HG03097 (cell line): ENCODE measurements around the gene SIVA1.

Experiments
- ATAC-seq: cut with Tn5 transposase; IDR thresholded peaks from one replicate; pipeline ENCODE4 v1.9.1; 2021; ENCODE audit not compliant: unreplicated experiment, low FRiP score

SIVA1 gene

GRCh38 chr14:104782086-104782807 is 29.3 kb downstream of the SIVA1 start:
- ATAC-seq = no peak

DNA sequence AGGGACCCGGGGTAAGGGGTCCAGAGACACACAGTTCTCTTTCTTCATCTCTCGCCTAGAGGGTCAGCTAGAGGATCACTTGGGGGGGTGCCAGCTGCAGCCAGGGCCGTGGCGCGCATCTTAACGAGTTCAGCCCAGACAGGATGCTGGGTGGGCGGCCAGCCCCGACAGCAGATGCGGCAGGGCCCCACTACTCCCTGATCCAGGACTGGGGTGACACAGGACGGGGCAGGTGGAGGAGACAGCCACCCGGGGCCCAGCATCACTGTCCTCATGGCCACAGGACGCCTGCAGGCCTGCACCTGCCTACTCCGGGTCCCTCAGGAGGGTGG is 29.8 kb downstream of the SIVA1 start:
- ATAC-seq = no peak

- no peak for ATAC-seq
Observed at GRCh38 chr14:104783484-104784217, 30.7 kb downstream of the SIVA1 start.

DNA sequence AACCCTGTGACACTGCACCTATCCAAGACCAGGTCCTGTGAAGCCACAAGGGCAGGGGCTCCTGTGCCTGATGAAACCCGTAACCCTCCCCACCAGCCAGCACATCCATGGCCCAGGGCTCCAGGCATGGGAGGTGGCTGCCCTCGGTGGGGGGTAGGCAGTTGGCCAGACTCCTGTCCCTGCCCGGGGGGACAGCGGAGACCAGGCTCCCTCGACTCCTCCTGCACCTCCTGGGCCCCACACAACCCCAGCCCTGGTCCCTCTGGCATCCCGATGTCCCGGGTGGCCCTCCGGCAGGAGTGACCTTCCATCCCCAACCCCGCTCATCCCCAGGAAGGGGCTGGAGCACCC is 31.2 kb downstream of the SIVA1 start:
- no peak for ATAC-seq

- ATAC-seq = no peak
Observed at GRCh38 chr14:104784846-104785707, 32.1 kb downstream of the SIVA1 start.

GRCh38 chr14:104785708-104786080 is 32.7 kb downstream of the SIVA1 start:
- no peak for ATAC-seq

DNA sequence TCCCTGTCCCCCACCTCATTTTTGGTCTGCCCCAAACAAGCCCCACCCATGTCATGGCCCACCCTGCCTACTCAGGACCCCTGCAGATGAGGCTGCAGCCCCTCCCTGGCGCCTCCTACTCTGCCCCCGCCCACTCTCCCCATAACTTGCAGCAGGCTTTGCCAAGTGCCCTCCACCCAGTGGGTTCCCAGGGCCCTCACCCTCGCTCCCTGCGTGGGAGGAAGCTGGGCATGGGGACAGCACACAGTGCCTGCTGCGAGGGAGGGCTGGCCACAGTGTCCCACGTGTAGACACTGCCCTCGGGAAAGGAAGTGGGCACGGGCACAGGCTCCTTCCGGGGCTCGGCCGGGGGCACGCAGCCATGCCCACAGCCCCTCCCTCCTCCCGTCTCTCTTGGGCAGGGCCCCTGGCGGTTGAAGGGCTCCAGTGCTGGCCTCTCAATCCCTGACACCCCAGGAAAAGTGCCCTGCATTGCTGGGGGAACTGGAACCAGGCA is 33.2 kb downstream of the SIVA1 start:
- no peak for ATAC-seq

DNA sequence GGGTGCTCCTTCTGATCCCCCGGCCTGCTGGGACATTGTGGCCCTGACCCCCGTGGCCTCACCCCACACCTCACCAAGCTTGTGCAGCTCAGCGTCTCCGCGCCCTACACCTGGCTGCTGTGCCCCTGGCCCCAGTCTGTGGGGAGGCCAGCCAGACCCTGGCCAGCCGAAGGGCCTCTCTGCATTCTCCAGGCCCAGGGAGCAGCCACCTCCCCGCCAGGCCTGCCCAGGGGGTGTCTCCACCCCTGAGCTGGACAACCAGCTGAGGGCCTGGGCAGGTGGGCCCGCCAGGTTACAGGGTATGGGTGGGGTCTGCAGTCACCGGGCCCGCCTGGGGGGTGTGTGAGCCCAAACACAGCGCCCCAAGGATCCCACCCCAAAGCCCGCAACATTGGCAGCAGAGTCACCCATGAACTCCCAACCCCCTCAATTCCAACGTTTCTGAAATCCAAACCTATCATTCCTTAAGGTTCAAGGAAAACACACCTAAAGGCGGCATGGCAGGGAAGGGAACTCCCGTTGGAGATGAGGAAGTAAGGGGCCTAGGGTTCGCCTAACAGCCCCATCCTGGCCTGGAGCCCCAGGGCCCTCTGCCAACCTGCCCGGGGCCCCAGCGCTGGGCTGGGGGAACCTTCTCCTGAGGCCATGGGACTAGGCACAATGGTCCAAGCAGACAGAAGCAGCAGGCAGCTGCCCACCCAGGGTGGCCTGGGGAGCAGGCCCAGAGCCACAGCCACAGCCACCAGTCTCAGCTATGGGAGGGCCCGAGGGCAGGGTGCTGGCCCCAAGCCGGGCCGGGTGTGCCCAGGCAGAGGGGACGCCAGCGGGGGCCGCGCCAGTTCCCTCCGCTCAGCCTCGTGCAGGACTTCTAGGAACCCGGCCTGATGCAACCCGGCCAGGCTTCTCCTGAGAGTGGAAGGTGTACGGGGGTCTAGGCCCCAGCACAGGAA is 34.1 kb downstream of the SIVA1 start:
- ATAC-seq = no peak

DNA sequence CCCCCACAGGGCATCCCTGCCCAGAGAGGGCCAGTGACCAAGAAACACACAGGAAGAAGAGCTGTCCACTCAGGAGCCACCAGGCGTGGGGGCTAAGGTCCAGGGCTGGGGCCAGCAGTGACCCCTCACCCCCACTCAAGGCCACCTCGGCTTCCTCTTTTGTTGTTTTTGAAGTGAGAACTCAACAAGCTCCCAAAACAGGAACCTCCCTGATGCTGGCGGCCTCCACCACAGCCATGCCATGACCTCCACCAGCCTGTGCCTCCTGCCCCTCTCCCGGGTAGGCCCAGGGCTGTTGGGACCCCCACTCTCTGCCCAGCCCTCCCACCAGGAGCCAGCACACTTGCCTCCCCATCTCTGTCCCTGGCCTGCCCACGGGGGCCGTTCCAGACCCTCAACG is 34.8 kb downstream of the SIVA1 start:
- no peak for ATAC-seq

GRCh38 chr14:104788161-104788818 is 35.3 kb downstream of the SIVA1 start:
- ATAC-seq = no peak

DNA sequence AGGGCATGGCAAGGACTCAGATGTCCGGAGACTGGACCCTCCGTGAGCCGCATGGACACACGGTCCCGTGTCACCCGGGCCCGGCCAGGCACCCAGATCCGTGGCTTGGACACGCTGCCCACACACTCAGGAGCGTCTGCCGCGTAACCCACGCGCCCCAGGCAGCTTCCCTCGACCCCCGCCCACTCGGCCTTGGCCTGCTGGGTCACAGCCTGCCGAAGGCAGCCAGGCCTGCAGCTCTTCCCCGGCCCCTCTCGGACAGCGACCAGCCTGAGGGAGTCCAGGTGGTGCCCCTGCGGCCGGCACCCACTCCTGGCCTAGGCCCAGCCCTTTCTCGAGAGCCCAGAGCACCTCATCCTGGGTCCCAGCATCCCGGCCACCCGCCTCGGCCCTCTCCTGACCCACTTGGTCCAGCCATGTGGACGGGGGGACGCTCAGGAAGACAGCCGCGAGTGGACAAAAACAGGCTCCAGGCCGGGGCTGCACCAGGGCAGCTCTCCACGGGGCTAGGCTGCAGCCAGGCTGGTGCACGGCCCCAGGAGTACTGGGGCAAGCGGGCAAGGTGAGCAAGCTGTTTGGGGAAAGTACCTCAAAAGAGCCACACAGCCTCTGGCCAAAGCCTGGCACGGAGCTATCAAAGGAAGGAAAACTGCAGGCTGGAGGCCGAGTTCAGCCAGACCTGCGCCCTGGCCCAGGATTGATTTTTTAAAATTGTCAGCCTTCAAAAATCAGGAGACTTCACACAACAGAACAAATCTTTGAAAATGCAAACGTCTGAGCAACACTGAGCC is 36.1 kb downstream of the SIVA1 start:
- no peak for ATAC-seq

- no peak for ATAC-seq
Observed at GRCh38 chr14:104789752-104790743, 37.1 kb downstream of the SIVA1 start.

DNA sequence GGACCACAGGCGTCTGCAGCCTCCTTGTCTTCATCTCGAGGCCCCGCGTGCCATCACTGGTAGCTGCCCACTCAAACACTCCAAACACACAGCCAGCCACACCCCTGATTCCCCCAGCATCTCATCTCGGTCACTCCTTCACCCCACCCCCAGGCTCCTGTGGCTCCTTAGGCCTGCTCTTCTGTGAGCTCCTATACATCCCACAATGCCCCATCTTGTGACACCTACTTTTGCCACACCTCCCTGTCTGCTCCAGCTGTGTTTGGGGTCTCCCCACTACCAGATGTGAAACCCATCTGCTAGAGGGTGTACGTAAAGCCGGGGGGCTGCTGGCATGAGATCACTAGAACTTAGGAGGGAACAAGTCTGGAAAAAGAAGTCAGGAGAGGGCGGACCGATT is 38.5 kb downstream of the SIVA1 start:
- ATAC-seq = no peak

DNA sequence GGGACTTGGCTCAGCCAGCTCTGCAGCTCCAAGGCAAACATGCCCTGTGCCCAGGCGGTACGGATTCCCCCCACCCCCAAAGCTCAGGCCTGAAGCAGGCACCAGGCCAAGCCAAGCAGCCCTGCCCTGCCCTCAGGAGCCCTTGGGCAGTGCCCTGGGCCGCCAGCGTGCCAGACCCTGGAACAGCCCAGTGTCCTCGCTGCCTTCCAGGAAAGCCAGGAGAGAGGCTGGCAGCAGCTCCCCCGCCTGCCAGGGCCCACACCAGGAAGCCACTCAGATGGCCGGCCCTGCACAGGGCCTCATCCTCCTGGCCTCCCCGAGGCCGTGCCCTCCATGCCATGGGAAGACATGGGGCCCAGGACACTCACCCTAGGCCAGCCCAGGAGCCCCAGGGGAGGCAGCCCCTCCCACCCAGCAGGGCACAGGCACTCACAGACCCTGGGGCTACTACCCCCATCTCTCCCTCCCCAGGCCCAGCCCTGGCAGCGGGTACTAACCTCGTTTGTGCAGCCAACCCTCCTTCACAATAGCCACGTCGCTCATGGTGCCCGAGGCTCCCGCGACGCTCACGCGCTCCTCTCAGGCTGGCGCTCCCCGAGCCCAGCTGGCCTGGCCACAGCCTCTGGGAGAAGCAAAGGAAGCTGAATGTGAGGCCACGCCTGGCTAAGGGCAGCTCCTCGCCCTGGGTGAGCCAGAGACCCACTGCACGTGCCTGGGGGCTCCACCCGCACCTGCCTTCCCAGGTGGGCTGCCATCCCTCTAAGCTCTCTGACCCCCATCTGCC is 39.3 kb downstream of the SIVA1 start:
- ATAC-seq = no peak

GRCh38 chr14:104792945-104793702 is 40.2 kb downstream of the SIVA1 start:
- no peak for ATAC-seq

GRCh38 chr14:104793703-104793959 is 40.7 kb downstream of the SIVA1 start:
- no peak for ATAC-seq

- ATAC-seq = no peak
Observed at GRCh38 chr14:104794099-104794498, 41.2 kb downstream of the SIVA1 start.
